Activated naive CD8-positive, alpha-beta T cell treated with anti-CD3 and anti-CD28 coated beads, Interleukin-2, amount 50 U/mL, for 24 hours (primary cell): Measurements from ENCODE around the gene AMBRA1.
"Not testable (repeated sequence)": the region's sequence is repeated elsewhere in the genome, so short reads cannot be mapped to it uniquely, and the experiment has no call there.

Experiments used
- ATAC-seq: fragments of 150-1000 bp; cut with Tn5 transposase; one replicate; pipeline ENCODE4 v1.10.0; 2021
- DNase-seq: peaks from one replicate; pipeline ENCODE4 v3.0.0; 2021
- H3K27ac Mint-ChIP-seq: one replicate; pipeline ENCODE4 v1.8.0; 2021; ENCODE audit warnings: mild to moderate bottlenecking, mixed read lengths
- H3K27me3 Mint-ChIP-seq: one replicate; pipeline ENCODE4 v1.8.0; 2021; ENCODE audit warnings: mixed read lengths
- H3K36me3 Mint-ChIP-seq: one replicate; pipeline ENCODE4 v1.8.0; 2021; ENCODE audit warnings: low read depth, mixed read lengths
- H3K4me1 Mint-ChIP-seq: one replicate; pipeline ENCODE4 v1.8.0; 2021; ENCODE audit warnings: mixed read lengths
- H3K4me3 Mint-ChIP-seq: one replicate; pipeline ENCODE4 v1.8.0; 2021; ENCODE audit warnings: mild to moderate bottlenecking, moderate library complexity, mixed read lengths
- H3K9me3 Mint-ChIP-seq: one replicate; pipeline ENCODE4 v1.8.0; 2021; ENCODE audit warnings: mixed read lengths

The AMBRA1 gene

DNA sequence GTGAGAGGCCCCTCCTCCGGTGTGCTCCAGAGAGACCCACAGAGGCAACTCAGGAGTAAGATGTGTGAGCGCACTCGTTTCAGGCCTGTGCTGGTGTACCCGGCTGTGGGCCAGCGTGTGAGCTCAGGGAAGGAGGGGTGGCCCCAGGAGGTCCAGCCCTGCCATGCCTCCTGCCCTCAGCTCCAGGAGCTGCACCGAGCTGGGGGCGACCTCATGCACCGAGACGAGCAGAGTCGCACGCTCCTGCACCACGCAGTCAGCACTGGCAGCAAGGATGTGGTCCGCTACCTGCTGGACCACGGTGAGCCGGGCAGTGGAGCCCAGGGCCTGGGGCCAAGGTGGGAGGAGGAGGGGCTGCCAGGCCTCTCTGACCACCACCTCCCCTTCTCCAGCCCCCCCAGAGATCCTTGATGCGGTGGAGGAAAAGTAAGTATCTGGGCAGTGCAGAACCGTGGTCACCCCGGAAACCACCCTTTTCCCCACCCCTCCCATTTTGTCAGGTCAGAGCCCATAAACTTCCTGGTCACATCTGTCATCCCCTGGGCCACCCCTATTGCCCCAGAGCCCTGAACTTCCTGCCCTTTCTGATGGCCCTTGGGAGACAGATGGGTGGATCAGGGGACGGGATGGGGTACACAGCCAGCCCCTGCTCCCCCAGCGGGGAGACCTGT is 214.9 kb downstream of the AMBRA1 start:
- H3K4me1 Mint-ChIP-seq, result peaks cover 9% of the 10 kb centered on the region
- H3K9me3 Mint-ChIP-seq, result no peaks in the 10 kb centered on the region
- DNase-seq, result no peak
- peaks cover 11% of the 10 kb centered on the region for H3K27me3 Mint-ChIP-seq
- no peak for ATAC-seq
- peaks cover 11% of the 10 kb centered on the region for H3K36me3 Mint-ChIP-seq
- no peak overlapping the region for H3K27ac Mint-ChIP-seq
- H3K4me3 Mint-ChIP-seq, result no peak overlapping the region

DNA sequence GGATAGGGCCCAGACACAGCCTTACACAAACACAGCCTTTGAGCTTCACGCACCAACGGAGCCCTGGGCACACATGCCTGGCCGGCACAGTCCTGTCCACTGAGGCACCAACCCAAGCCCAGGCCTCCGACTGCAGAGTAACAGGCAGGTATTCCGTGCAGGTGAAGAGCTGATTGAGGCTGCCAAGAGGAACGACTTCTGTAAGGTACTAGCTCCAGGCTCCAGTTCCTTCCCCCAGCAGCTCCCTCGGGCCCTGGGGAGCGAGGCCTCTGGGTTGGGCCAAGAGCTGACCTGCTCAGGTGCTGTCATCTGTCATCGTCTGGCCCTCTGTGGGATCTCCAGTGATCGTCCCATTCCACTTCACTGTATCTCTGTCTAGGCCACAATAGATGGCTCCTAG is 215.5 kb downstream of the AMBRA1 start:
- DNase-seq, result no peak
- Mint-ChIP-seq H3K27me3 (peaks cover 5% of the 10 kb centered on the region), H3K4me3 (no peak overlapping the region), H3K36me3 (peaks cover 13% of the 10 kb centered on the region), H3K9me3 (no peaks in the 10 kb centered on the region), H3K4me1 (peaks cover 9% of the 10 kb centered on the region), H3K27ac (no peak overlapping the region)
- ATAC-seq, result no peak

DNA sequence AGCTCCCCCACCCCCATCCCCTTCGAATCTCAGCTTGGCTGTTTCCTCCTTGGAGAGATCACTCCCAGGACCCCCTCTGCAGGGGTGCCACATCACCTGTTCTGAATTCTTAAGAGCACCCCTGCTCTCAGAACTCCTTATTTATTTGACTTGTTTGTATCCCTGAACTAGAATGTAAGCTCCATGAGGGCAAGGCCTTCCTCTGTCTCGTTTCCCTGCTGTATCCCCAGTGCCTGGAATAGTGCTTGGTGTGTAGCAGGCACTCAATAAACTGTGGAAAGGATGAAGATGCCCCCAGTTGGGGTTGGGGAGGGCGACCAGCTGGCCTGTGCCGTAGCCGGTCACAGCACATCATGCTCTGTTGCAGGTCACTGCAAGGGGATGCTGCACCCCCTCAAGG is 216.0 kb downstream of the AMBRA1 start:
- no peaks in the 10 kb centered on the region for H3K9me3 Mint-ChIP-seq
- no peak overlapping the region for H3K4me3 Mint-ChIP-seq
- ATAC-seq (no peak), DNase-seq (no peak)
- H3K36me3 Mint-ChIP-seq, result peaks cover 13% of the 10 kb centered on the region
- no peak overlapping the region for H3K27ac Mint-ChIP-seq
- H3K4me1 Mint-ChIP-seq, result peaks cover 9% of the 10 kb centered on the region
- H3K27me3 Mint-ChIP-seq, result peaks cover 4% of the 10 kb centered on the region

DNA sequence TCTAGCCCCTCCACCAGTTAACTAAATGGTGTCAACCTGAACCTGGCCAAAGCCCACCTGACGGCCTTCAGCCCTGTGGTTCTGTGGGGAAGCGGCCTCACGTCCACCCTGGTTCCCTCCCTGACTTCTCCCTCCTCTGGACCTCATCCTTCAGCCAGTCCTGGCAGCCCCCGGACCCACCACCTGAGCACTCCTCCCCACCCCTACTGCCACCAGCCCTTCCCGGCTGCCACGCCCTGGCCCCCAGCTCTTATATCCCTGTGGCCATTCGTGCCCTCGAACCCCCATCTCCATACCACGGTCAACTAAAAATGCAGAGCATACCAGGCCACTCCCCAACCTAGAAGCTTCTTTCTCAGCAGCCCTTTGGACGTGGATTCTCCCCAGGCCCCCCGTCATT is 216.5 kb downstream of the AMBRA1 start:
- H3K27me3 Mint-ChIP-seq, result peaks cover 4% of the 10 kb centered on the region
- H3K36me3 Mint-ChIP-seq, result peaks cover 13% of the 10 kb centered on the region
- DNase-seq (no peak), ATAC-seq (no peak)
- no peaks in the 10 kb centered on the region for H3K9me3 Mint-ChIP-seq
- no peak overlapping the region for H3K4me3 Mint-ChIP-seq
- no peak overlapping the region for H3K27ac Mint-ChIP-seq
- H3K4me1 Mint-ChIP-seq, result peaks cover 9% of the 10 kb centered on the region

DNA sequence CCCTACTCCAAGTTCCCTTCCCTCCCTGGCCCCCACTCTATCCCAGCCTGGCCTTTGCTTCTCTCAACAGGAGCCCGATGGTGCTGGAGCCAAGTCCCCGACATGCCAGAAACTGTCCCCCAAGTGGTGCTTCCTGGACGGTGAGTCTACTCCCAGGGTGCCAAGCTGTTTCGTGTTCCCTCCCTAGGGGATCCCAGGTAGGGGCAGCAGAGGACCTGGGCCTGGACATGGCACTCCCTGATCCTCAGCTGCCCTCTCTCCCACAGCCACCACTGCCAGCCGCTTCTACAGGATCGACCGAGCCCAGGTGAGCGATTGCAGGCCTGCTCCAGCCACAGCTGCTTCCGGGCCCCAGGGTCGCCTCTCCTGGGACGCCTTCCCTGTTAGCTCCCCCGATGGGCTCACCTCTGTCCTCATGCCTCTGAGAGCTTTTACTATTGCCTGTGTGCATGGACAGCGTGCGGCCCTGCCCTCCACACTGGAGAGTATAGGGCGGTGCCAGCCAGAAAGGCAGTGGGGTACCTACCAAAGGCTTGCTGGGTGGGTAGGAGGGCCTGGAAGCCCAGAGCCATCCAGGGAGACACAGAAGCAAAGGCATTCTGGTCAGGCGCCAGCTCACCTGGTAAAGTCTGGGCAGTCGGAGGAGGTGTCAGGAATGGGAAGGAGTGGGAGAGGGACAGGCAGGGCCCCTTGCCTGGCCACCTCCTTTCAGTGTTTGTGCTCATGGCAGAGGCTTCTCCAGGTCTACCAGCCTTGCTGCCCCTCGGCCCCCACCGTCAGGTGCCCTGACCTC is 217.4 kb downstream of the AMBRA1 start:
- peaks cover 5% of the 10 kb centered on the region for H3K4me1 Mint-ChIP-seq
- ATAC-seq (no peak), DNase-seq (no peak)
- peaks cover 14% of the 10 kb centered on the region for H3K36me3 Mint-ChIP-seq
- H3K4me3 Mint-ChIP-seq, result no peak overlapping the region
- no peaks in the 10 kb centered on the region for H3K27me3 Mint-ChIP-seq
- H3K9me3 Mint-ChIP-seq, result no peaks in the 10 kb centered on the region
- no peak overlapping the region for H3K27ac Mint-ChIP-seq

DNA sequence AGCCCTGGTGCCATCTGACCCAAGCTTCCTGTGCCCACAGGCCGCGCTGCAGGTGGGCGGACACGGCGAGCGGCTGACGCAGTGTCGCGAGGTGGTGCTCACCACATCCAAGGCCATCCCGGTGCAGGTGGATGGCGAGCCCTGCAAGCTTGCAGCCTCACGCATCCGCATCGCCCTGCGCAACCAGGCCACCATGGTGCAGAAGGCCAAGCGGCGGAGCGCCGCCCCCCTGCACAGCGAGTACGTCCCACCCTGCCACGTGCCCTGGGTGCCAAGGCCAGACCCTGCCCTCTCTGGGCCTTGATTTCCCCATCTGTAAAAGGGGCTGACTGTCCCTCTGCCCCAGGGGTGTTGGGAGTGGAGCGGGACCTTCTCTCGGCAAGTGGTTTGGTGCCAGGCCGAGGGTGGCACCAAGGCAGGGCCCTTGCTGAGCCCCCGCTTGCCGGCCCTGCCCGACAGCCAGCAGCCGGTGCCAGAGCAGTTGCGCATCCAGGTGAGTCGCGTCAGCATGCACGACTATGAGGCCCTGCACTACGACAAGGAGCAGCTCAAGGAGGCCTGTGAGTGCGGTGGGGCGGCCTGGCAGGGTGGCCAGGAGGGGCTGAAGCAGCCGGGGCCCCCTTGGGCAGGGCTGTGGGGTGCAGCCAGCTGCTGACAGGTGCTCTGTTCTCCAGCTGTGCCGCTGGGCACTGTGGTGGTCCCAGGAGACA is 218.3 kb downstream of the AMBRA1 start:
- H3K4me1 Mint-ChIP-seq, result peaks cover 3% of the 10 kb centered on the region
- no peak for DNase-seq
- H3K9me3 Mint-ChIP-seq, result no peaks in the 10 kb centered on the region
- no peak for ATAC-seq
- H3K4me3 Mint-ChIP-seq, result no peak overlapping the region
- H3K27me3 Mint-ChIP-seq, result no peaks in the 10 kb centered on the region
- no peak overlapping the region for H3K27ac Mint-ChIP-seq
- peaks cover 15% of the 10 kb centered on the region for H3K36me3 Mint-ChIP-seq

DNA sequence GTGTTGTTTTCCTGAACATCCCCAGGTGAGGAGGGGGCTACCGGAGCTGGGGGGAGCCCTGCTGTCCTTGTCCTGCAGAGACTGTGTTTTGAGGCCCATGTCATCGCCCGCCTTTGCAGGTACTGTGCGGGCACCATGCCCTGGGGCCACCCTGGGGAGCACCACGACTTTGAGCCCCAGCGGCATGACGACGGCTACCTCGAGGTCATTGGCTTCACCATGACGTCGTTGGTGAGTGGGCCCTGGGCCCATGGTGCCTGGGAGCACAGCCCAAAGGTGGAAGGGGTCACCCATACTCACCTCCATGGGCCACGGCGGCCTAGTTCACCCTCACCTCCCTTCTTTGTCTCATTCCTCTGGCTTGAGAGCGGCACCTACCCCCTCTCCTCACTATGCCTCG is 219.0 kb downstream of the AMBRA1 start:
- no peak overlapping the region for H3K4me3 Mint-ChIP-seq
- ATAC-seq (no peak), DNase-seq (no peak)
- H3K27me3 Mint-ChIP-seq, result no peaks in the 10 kb centered on the region
- no peak overlapping the region for H3K27ac Mint-ChIP-seq
- peaks cover 18% of the 10 kb centered on the region for H3K36me3 Mint-ChIP-seq
- no peaks in the 10 kb centered on the region for H3K9me3 Mint-ChIP-seq
- H3K4me1 Mint-ChIP-seq, result no peaks in the 10 kb centered on the region

DNA sequence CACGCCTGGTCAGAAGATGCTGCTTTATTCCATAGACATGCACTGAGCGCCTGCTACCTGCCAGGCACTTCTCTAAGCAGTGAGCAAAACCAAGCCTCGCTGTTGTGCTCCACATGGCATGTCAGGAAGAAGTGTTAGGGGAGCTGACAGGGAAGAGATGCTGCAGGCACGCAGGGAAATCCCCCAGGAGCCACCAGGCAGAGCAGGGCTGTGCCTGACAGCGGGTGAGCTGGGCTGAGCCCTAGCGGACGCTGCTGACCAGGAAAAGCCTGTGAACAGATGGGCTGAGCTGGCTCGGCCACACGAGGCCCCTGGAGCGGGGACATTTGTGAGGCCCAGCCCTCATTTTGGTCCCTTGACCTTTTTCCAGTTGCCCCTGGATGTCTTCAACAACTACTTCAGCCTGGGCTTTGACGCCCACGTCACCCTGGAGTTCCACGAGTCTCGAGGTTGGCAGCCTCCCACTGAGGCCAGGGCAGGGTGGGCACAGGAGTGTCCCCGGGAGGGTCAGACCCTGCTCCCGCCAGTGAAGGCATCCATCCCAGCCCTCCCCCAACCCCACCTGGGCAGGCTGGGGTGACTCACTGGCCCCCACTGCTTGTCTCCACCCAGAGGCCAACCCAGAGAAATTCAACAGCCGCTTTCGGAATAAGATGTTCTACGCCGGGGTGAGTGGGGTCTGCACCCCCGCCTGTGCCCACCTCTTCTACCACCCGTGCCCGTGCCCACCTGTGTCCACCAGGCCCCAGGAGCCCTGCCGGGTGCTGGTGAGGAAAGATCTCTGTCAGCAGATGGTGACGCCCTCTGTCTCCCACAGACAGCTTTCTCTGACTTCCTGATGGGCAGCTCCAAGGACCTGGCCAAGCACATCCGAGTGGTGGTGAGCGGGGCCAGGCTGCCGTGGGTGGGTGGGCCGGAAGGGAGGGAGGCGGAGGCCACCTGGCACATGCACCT is 219.8 kb downstream of the AMBRA1 start:
- Mint-ChIP-seq H3K27ac (no peak overlapping the region), H3K27me3 (no peaks in the 10 kb centered on the region), H3K9me3 (no peaks in the 10 kb centered on the region), H3K36me3 (peaks cover 18% of the 10 kb centered on the region), H3K4me3 (no peak overlapping the region), H3K4me1 (peaks cover 2% of the 10 kb centered on the region)
- ATAC-seq (no peak), DNase-seq (no peak)

DNA sequence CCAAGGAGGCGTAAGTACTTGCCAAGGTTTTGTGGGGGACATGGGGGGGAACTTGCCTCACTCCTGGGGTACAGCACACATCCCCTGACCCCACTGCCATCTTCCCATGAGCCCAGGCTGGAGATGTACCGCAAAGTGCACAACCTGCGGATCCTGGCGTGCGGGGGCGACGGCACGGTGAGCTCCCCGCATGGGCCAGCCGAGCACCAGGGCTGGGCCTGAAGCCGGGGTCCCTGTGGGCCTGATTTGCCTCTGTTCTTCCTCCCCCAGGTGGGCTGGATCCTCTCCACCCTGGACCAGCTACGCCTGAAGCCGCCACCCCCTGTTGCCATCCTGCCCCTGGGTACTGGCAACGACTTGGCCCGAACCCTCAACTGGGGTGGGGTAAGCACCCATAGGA is 221.3 kb downstream of the AMBRA1 start:
- H3K9me3 Mint-ChIP-seq, DNase-seq, ATAC-seq, H3K4me3 Mint-ChIP-seq, H3K4me1 Mint-ChIP-seq, H3K27me3 Mint-ChIP-seq, H3K27ac Mint-ChIP-seq: not testable (repeated sequence)
- H3K36me3 Mint-ChIP-seq, result peaks cover 14% of the 10 kb centered on the region

DNA sequence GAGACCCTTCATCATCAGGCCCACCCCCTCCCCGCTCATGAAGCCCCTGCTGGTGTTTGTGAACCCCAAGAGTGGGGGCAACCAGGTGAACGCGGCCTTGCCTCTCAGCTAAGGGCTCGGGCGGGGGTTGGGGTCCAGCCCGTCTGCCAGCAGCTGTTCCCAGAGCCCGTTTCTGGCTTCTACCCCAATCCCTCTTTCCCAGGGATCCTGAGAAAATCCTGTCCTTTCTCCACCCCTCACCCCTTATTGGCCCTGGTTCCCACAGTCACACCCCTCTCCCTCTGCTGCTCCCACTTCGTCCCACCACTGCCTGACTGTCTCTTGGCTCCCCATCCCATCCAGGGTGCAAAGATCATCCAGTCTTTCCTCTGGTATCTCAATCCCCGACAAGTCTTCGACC is 221.7 kb downstream of the AMBRA1 start:
- DNase-seq (no peak), ATAC-seq (no peak)
- Mint-ChIP-seq H3K27me3 (no peaks in the 10 kb centered on the region), H3K4me3 (no peak overlapping the region), H3K9me3 (no peaks in the 10 kb centered on the region), H3K27ac (no peak overlapping the region), H3K4me1 (peaks cover 8% of the 10 kb centered on the region), H3K36me3 (peaks cover 10% of the 10 kb centered on the region)

DNA sequence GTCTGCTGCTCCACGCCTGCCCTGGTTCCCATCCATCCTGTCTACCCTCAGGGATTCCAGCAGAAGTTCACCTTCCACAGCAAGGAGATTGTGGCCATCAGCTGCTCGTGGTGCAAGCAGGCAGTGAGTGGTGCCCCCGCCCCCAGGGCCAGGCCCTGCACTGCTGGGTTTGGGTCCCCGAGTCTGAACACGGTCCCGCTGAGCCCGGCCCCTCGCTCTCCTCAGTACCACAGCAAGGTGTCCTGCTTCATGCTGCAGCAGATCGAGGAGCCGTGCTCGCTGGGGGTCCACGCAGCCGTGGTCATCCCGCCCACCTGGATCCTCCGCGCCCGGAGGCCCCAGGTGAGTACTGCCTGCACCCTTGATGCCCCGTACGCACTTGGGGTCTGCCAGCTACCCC is 222.6 kb downstream of the AMBRA1 start:
- H3K36me3 Mint-ChIP-seq, result not testable (repeated sequence)

DNA sequence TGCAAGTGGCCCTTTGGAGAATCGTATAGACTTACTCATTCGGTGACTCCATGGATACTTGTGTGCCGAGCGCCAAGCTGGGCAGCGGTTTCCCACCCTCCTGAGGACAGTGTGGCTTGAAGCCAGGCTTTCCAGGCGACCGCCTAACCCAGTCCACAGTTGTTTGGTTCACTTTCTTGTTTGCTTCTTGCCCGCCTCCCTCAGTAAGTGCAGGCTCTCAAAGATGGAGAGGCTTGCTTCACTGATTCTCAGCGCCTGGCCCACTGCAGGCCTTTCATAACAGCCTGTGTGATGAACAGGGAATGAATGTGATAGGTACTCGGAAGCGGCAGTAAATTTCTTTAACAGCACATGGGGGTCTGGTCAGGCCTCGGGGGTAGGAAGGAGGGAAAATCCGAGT is 223.6 kb downstream of the AMBRA1 start:
- Mint-ChIP-seq H3K4me1 (peaks cover 15% of the 10 kb centered on the region), H3K36me3 (peaks cover 10% of the 10 kb centered on the region), H3K27ac (no peak overlapping the region), H3K27me3 (no peaks in the 10 kb centered on the region), H3K4me3 (no peak overlapping the region), H3K9me3 (no peaks in the 10 kb centered on the region)
- ATAC-seq (no peak), DNase-seq (no peak)

More for the DNA sequence above, 222.6 kb downstream of the AMBRA1 start:
- H3K4me1 Mint-ChIP-seq, result peaks cover 11% of the 10 kb centered on the region
- not testable (repeated sequence) for DNase-seq, H3K27me3 Mint-ChIP-seq, H3K9me3 Mint-ChIP-seq, H3K27ac Mint-ChIP-seq, H3K4me3 Mint-ChIP-seq, ATAC-seq

DNA sequence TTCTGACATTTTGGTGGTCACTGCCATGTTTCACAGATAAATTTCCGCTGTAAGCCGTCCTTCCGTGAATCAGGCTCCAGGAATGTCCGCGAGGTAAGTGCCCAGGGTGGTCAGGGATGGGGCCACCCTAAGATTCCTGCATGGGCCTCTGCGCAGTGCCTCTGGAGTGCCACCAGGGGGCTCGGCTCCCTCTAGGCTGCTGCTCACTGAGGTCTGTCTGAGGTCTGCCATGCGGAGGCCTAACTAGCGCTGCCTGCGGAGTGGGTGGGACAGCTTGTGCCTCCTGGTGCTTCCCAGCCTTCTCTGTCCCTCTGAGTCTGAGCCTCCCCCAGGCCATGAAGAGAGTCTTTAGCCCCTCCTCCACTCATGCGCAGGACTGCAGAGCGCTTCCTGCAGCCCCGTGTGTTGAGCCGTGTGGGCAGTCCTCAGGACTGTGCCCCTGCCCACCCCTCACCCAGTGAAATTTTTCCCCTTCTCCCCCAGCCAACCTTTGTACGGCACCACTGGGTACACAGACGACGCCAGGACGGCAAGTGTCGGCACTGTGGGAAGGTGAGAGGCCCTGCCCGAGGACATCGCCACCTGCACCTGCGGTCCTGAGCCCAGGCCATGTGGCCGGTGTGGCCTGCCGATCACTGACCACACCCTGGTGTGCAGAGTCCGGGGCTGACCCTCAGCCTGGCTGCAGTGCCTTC is 224.2 kb downstream of the AMBRA1 start:
- Mint-ChIP-seq H3K4me1 (peaks cover 15% of the 10 kb centered on the region), H3K36me3 (peaks cover 7% of the 10 kb centered on the region), H3K27me3 (no peaks in the 10 kb centered on the region), H3K4me3 (no peak overlapping the region), H3K9me3 (no peaks in the 10 kb centered on the region), H3K27ac (peak overlapping the region; percentile 50)
- DNase-seq, result peak; percentile 75
- peak; percentile 60 for ATAC-seq

DNA sequence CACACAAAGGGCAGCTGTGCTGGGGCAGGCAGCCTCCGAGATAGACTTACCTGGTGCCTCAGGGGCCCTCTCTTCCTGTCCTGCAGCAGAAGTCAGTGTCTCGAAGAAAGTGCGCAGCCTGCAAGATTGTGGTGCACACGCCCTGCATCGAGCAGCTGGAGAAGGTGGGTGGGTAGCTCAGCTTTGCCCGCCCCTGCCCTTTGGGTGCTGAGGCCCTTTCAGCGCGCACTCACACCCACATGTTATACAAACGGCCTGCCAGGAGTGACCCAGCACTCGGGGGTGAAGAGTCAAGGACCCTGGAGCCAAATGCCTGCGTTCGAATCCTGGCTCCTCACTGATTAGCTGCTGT is 225.9 kb downstream of the AMBRA1 start:
- no peak overlapping the region for H3K27ac Mint-ChIP-seq
- DNase-seq (no peak), ATAC-seq (no peak)
- no peak overlapping the region for H3K4me3 Mint-ChIP-seq
- peaks cover 5% of the 10 kb centered on the region for H3K36me3 Mint-ChIP-seq
- no peaks in the 10 kb centered on the region for H3K9me3 Mint-ChIP-seq
- H3K27me3 Mint-ChIP-seq, result no peaks in the 10 kb centered on the region
- peaks cover 27% of the 10 kb centered on the region for H3K4me1 Mint-ChIP-seq
